Measurements from ENCODE around the gene CR1. TPM values are rescaled to one million over a fixed set of nuclear protein-coding genes. Genes with fewer than 3 reads are reported as not detected.

Gene CR1
- total and polyA plus RNA-seq, 2 of the 8 experiments (the other 6 are each of a cell fraction or from before 2014, with no cell fraction given): 0.15 to 0.22 TPM

DNA sequence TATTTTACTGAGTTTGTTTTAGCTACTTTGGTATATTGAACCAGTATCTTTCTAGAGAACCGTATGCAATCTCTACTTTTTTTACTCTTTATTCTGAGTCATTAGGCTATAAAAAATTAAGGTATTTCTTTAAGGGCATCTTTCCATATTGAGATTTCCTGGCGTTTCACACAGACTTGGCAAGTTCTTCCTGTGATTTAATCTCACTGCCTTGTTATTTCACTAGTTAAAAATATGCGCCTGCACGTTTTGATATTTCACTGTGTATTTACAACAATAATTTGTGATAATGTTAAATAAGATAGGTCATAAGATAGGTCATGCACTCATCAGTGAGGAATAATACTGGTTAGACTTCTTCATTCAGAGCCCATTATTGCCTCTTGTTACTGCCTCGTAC is 132.8 kb downstream of the CR1 start (continued):
- TF ChIP-seq EZH2 (IDR thresholded peaks at IDR 0.05; ENCODE audit: low read depth, low read length, severe bottlenecking): no peak
- no peak for TF ChIP-seq RFX5 (IDR thresholded peaks at IDR 0.05; ENCODE audit: borderline replicate concordance, low read depth, low read length)
- no peak for TF ChIP-seq HDAC2 (IDR thresholded peaks at IDR 0.05; ENCODE audit: borderline replicate concordance in 1 of 2, low read depth in 2 of 2, low read length in 2 of 2)
